WERI-Rb-1 (cell line): ENCODE measurements around the gene TRIM27.
"Not testable (repeated sequence)": the region's sequence is repeated elsewhere in the genome, so short reads cannot be mapped to it uniquely, and the experiment has no call there.

Experiments
- DNase-seq: peaks from one replicate; pipeline ENCODE4 v3.0.0-alpha.2; 2020
- H3K27ac ChIP-seq: fragments of 250-450 bp; sonication (Bioruptor Pico); 2 replicates; pipeline ENCODE4 v1.5.1; 2020; ENCODE audit warnings: mild to moderate bottlenecking, moderate library complexity
- H3K27me3 ChIP-seq: fragments of 250-450 bp; sonication (Bioruptor Pico); 2 replicates; pipeline ENCODE4 v1.5.1; 2021; ENCODE audit warnings: mild to moderate bottlenecking, low read depth, moderate library complexity; ENCODE audit not compliant: insufficient read depth, severe bottlenecking
- H3K36me3 ChIP-seq: fragments of 250-450 bp; sonication (Bioruptor Pico); 2 replicates; pipeline ENCODE4 v1.5.1; 2020; ENCODE audit warnings: mild to moderate bottlenecking, moderate library complexity
- H3K4me3 ChIP-seq: 2 replicates; pipeline ENCODE4 v1.5.1; 2011; ENCODE audit warnings: low read depth, mild to moderate bottlenecking, control low read depth, low read length
- H3K9me3 ChIP-seq: fragments of 250-450 bp; sonication (Bioruptor Pico); 2 replicates; pipeline ENCODE4 v1.5.1; 2021; ENCODE audit warnings: mild to moderate bottlenecking, moderate library complexity; ENCODE audit not compliant: severe bottlenecking
- TF ChIP-seq, protein P1 (sequence below): IDR thresholded peaks from 2 replicates; pipeline ENCODE4 v1.5.1; 2011; ENCODE audit warnings: low read depth, mild to moderate bottlenecking, control low read depth, inconsistent platforms, low read length

The TRIM27 gene

DNA sequence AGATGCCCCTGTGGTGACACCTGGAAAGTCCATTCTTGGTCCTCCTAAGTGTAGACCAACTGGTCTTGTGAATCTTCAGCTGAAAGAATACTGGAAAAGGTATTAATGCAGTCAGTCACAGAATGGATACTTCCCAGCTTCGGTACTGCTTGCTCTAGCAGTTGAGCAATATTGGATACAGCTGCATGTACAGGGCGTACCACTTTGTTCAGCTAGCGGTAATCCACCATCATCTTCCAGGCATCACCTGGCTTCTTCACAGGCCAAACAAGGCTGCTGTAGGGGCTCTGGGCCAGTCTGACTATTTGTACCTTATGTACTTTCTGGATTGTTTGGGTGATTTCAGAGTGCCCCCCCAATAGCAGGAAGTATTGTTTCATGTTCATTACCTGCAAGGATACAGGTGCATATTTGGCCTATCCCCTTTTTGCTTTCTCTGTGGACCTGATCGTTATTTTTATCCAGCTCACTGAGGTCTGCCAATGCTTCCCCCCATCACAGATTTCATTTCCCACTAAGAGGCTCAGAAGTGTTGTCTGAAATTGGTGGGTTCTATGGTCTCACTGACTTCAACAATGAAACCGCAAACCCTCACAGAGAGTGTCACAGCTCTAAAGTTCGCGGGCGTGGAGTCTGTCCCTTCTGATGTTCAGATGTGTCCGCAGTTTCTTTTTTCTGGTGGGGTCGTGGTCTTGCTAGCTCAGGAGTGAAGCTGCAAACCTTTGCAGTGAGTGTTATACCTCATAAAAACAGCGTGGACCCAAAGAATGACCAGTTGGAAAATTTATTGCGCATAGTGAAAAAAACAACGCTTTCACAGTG is 52.2 kb downstream of the TRIM27 start:
- DNase-seq: no peak
- H3K27me3 ChIP-seq: no peaks in the 10 kb centered on the region
- H3K27ac ChIP-seq: no peak overlapping the region
- no peak overlapping the region for H3K4me3 ChIP-seq
- TF ChIP-seq, protein P1, sequence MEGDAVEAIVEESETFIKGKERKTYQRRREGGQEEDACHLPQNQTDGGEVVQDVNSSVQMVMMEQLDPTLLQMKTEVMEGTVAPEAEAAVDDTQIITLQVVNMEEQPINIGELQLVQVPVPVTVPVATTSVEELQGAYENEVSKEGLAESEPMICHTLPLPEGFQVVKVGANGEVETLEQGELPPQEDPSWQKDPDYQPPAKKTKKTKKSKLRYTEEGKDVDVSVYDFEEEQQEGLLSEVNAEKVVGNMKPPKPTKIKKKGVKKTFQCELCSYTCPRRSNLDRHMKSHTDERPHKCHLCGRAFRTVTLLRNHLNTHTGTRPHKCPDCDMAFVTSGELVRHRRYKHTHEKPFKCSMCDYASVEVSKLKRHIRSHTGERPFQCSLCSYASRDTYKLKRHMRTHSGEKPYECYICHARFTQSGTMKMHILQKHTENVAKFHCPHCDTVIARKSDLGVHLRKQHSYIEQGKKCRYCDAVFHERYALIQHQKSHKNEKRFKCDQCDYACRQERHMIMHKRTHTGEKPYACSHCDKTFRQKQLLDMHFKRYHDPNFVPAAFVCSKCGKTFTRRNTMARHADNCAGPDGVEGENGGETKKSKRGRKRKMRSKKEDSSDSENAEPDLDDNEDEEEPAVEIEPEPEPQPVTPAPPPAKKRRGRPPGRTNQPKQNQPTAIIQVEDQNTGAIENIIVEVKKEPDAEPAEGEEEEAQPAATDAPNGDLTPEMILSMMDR: no peak
- peaks cover 9% of the 10 kb centered on the region for H3K9me3 ChIP-seq
- H3K36me3 ChIP-seq: no peaks in the 10 kb centered on the region

DNA sequence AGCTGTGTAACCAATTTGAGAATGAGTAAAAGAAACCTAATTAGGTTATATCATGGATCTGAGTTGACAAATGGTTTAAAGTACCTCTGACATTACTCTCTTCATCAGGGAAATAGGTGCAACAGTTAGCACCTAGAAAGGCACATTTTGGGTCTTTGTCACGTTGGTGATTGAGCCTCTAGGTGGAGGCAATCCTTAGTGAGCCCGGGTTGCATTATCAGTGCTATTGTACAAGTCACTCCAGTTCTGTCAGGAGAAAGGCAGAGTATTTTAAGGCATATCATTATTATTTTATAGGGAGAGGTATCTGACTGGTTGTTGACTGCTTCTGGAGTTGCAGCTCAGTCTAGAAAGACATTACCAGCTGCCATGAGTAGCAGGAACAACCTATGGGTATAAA is 54.9 kb downstream of the TRIM27 start:
- Histone ChIP-seq H3K27ac (no peak overlapping the region), H3K4me3 (no peak overlapping the region), H3K27me3 (no peaks in the 10 kb centered on the region), H3K9me3 (peaks cover 21% of the 10 kb centered on the region), H3K36me3 (peaks cover 2% of the 10 kb centered on the region; the same call in 1 of the 2 replicates)
- DNase-seq: no peak
- TF ChIP-seq, protein P1: no peak

DNA sequence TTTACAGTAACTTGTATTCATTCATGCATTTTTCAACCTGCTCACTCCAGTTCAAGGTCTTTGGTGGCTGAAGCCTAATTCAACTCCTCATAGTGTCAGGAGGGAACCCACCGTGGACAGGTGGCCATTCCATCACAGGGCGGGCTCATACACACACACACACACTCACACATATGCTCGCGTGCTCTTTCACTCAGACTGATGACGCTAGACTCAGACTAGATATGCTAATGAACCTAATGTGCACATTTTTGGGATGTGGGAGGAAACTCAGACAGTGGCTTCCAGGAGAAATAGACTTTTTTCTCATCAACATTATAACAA is 56.7 kb downstream of the TRIM27 start:
- DNase-seq: no peak
- peaks cover 21% of the 10 kb centered on the region for H3K9me3 ChIP-seq
- TF ChIP-seq, protein P1: no peak
- peak overlapping the region; percentile 94 for H3K27ac ChIP-seq
- peaks cover 3% of the 10 kb centered on the region; the same call in 1 of the 2 replicates for H3K36me3 ChIP-seq
- H3K4me3 ChIP-seq: peak overlapping the region; percentile 57
- H3K27me3 ChIP-seq: no peaks in the 10 kb centered on the region

DNA sequence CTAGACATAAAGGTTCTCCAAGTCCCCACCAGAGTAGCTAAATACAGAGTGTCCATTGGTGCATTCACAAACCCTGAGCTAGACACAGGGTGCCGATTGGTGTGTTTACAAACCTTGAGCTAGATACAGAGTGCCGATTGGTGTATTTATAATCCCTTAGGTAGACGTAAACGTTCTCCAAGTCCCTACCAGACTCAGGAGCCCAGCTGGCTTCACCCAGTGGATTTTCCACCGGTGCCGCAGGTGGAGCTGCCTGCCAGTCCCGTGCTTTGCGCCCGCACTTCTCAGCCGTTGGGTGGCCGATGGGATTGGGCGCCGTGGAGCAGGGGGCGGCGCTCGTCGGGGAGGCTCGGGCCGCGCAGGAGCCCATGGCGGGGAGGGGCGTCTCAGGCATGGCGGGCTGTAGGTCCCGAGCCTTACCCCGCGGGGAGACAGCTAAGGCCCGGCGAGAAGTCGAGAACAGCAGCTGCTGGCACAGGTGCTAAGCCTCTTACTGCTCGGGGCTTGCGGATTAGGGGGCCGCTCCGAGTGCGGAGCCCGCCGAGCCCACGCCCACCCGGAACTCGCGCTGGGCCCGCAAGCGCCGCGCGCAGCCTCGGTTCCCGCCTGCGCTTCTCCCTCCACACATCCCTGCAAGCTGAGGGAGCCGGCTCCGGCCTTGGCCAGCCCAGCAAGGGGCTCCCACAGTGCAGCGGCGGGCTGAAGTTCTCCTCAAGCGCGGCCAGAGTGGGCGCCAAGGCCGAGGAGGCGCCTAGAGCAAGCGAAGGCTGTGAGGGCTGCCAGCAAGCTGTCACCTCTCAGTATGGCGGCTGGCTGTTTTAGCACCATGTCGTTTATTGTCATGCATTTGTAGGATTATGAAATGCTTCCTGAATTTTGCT is 57.3 kb downstream of the TRIM27 start:
- Histone ChIP-seq H3K27ac (peak overlapping the region; percentile 94), H3K4me3 (peak overlapping the region; percentile 57), H3K9me3 (peaks cover 15% of the 10 kb centered on the region)
- TF ChIP-seq, protein P1: 0 out of 2 replicates have a peak, but pooled peaks have one; percentile 8
- H3K36me3 ChIP-seq, H3K27me3 ChIP-seq: not testable (repeated sequence)
- DNase-seq: peak; percentile 99

DNA sequence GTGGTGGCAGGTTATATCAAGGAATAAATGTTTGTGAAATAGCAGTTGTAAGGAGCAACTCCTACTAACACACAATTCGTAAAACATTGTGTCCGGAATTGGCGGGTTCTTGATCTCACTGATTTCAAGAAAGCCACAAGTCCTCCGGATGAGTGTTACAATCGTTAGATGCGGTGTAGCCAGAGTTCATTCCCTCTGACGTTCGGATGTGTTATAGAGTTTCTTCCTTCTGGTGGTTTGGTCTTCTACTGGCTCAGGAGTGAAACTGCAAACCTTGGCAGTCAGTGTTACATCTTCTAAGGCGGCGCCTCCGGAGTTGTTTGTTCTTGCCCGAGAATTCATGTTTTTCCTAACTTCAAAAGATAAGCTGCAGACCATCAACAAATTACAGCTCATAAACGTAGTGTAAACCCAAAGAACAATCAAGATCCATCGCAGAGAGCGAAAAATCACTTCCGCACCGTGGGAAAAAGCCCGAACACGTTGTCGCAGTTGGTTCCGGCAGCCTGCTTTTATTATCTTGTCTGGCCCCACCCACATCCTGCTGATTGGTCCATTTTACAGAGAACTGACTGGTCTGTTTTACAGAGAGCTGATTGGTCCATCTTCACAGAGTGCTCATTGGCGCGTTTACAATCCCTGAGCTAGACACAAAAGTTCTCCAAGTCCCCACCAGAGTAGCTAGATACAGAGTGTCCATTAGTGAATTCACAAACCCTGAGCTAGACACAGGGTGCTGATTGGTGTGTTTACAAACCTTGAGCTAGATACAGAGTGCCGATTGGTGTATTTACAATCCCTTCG is 58.2 kb downstream of the TRIM27 start:
- Histone ChIP-seq H3K27me3 (no peaks in the 10 kb centered on the region), H3K27ac (peak overlapping the region; percentile 94), H3K36me3 (peaks cover 3% of the 10 kb centered on the region; the same call in 1 of the 2 replicates), H3K4me3 (peak overlapping the region; percentile 57), H3K9me3 (peaks cover 13% of the 10 kb centered on the region)
- DNase-seq: peak; percentile 63
- TF ChIP-seq, protein P1: no peak
